ENCODE results near the gene ADAMTS16. TPM values are rescaled to one million over a fixed set of nuclear protein-coding genes. Genes with fewer than 3 reads are reported as not detected.

Gene ADAMTS16
- total and polyA plus RNA-seq, 7 donors: under 0.01 to 5.3 (median 0.16) TPM; not detected in 2

GRCh38 chr5:5252106-5252505 lies 112.0 kb downstream of the ADAMTS16 start:
- Histone ChIP-seq H3K9me3 (peaks cover 0 to 5% (median 3%) of the 10 kb centered on the region in 4 donors), H3K4me3 (no peak overlapping the region), H3K27ac (no peak overlapping the region), H3K36me3 (no peaks in the 10 kb centered on the region), H3K4me1 (no peaks in the 10 kb centered on the region), H3K27me3 (no peaks in the 10 kb centered on the region)
- TF ChIP-seq EP300 (IDR thresholded peaks at IDR 0.05) (no peak), CTCF (IDR thresholded peaks at IDR 0.05) (no peak), POLR2AphosphoS5 (IDR thresholded peaks at IDR 0.05) (no peak), POLR2A (IDR thresholded peaks at IDR 0.05) (no peak)
- intact Hi-C loops (cut with DNase I): no loop called here
- WGBS, 2 donors: 83 to 88% methylated on average over 8 of the region's 8 CpGs
- no peak for DNase-seq

GRCh38 chr5:5257353-5257752 lies 117.2 kb downstream of the ADAMTS16 start:
- no peak for DNase-seq
- intact Hi-C loops (cut with DNase I): no loop called here
- Histone ChIP-seq H3K9me3 (peaks cover 0 to 5% (median 3%) of the 10 kb centered on the region in 4 donors), H3K4me3 (no peak overlapping the region), H3K36me3 (no peaks in the 10 kb centered on the region), H3K27ac (no peak overlapping the region), H3K27me3 (no peaks in the 10 kb centered on the region), H3K4me1 (no peaks in the 10 kb centered on the region)
- TF ChIP-seq POLR2AphosphoS5 (IDR thresholded peaks at IDR 0.05) (no peak), CTCF (IDR thresholded peaks at IDR 0.05) (no peak), EP300 (IDR thresholded peaks at IDR 0.05) (no peak), POLR2A (IDR thresholded peaks at IDR 0.05) (no peak)
- 78% methylated on average over 5 of the region's 5 CpGs for WGBS, 2 donors

- no peak for DNase-seq
- WGBS, 2 donors: 83 to 88% methylated on average over 1 of the region's 1 CpG
- intact Hi-C loops (cut with DNase I): no loop called here
- TF ChIP-seq CTCF (IDR thresholded peaks at IDR 0.05) (no peak), POLR2AphosphoS5 (IDR thresholded peaks at IDR 0.05) (no peak), EP300 (IDR thresholded peaks at IDR 0.05) (no peak), POLR2A (IDR thresholded peaks at IDR 0.05) (no peak)
- Histone ChIP-seq H3K36me3 (no peaks in the 10 kb centered on the region), H3K27me3 (no peaks in the 10 kb centered on the region), H3K4me1 (no peaks in the 10 kb centered on the region), H3K27ac (no peak overlapping the region), H3K9me3 (peaks cover 0 to 5% (median 3%) of the 10 kb centered on the region in 4 donors), H3K4me3 (no peak overlapping the region)
Measured at GRCh38 chr5:5258564-5258963, 118.4 kb downstream of the ADAMTS16 start.

GRCh38 chr5:5264727-5265126 lies 124.6 kb downstream of the ADAMTS16 start:
- no peak for TF ChIP-seq POLR2A (IDR thresholded peaks at IDR 0.05)
- TF ChIP-seq POLR2AphosphoS5 (IDR thresholded peaks at IDR 0.05): no peak
- no peak for TF ChIP-seq CTCF (IDR thresholded peaks at IDR 0.05)
- no peak for TF ChIP-seq EP300 (IDR thresholded peaks at IDR 0.05)
- no peak overlapping the region for H3K4me3 ChIP-seq
- H3K9me3 ChIP-seq: peaks cover 0 to 3% (median 0%) of the 10 kb centered on the region in 4 donors
- H3K4me1 ChIP-seq: no peaks in the 10 kb centered on the region
- H3K36me3 ChIP-seq: no peaks in the 10 kb centered on the region
- DNase-seq: no peak
- 76 to 77% methylated on average over 3 of the region's 3 CpGs for WGBS, 2 donors
- intact Hi-C loops (cut with DNase I): no loop called here
- no peak overlapping the region for H3K27ac ChIP-seq
- no peaks in the 10 kb centered on the region for H3K27me3 ChIP-seq

- intact Hi-C loops (cut with DNase I): no loop called here
- no peak overlapping the region for H3K4me3 ChIP-seq
- H3K27me3 ChIP-seq: no peaks in the 10 kb centered on the region
- TF ChIP-seq EP300 (IDR thresholded peaks at IDR 0.05) (no peak), CTCF (IDR thresholded peaks at IDR 0.05) (no peak), POLR2AphosphoS5 (IDR thresholded peaks at IDR 0.05) (no peak), POLR2A (IDR thresholded peaks at IDR 0.05) (no peak)
- no peak overlapping the region for H3K27ac ChIP-seq
- DNase-seq: no peak
- 69 to 86% methylated on average over 6 of the region's 6 CpGs for WGBS, 2 donors
- H3K36me3 ChIP-seq: no peaks in the 10 kb centered on the region
- H3K4me1 ChIP-seq: peaks cover 0 to 7% (median 6%) of the 10 kb centered on the region in 4 donors
- peaks cover 0 to 3% (median 0%) of the 10 kb centered on the region in 4 donors for H3K9me3 ChIP-seq
Measured at GRCh38 chr5:5266297-5266696, 126.2 kb downstream of the ADAMTS16 start.
